Measurements from ENCODE around the gene PARD3B.

- TF ChIP-seq EZH2 (IDR thresholded peaks at IDR 0.05; ENCODE audit: low read depth): no peak
- TF ChIP-seq CTCF (conservative IDR thresholded peaks at IDR 0.05): no peak
Measured at GRCh38 chr2:204632410-204632809, 87.1 kb downstream of the PARD3B start.

All from PC-9 (cell line).